Trophoblast cell (in vitro differentiated cells and primary cell): ENCODE measurements around the gene HDDC2.

Source experiments
- DNase-seq, 2 donors: peaks; one replicate each; pipeline ENCODE4 v3.0.0-alpha.2; 2016
- H2AFZ ChIP-seq: 2 replicates; pipeline ENCODE4 v1.6.1; 2013; ENCODE audit warnings: low read length, moderate library complexity, mild to moderate bottlenecking; ENCODE audit not compliant: insufficient read depth, poor library complexity
- H2AK5ac ChIP-seq: 2 replicates; pipeline ENCODE4 v1.6.1; 2013; ENCODE audit warnings: mild to moderate bottlenecking, low read length
- H2BK120ac ChIP-seq: 2 replicates; pipeline ENCODE4 v1.6.1; 2013; ENCODE audit warnings: low read length, mild to moderate bottlenecking, moderate library complexity; ENCODE audit not compliant: insufficient read depth, poor library complexity
- H2BK12ac ChIP-seq: 2 replicates; pipeline ENCODE4 v1.6.1; 2013; ENCODE audit warnings: mild to moderate bottlenecking, low read length, moderate library complexity
- H2BK5ac ChIP-seq: 2 replicates; pipeline ENCODE4 v1.6.1; 2013; ENCODE audit warnings: low read length, low read depth, moderate library complexity, mild to moderate bottlenecking; ENCODE audit not compliant: poor library complexity
- H3K14ac ChIP-seq: 2 replicates; pipeline ENCODE4 v1.6.1; 2013; ENCODE audit warnings: mild to moderate bottlenecking, low read length
- H3K18ac ChIP-seq: 2 replicates; pipeline ENCODE4 v1.6.1; 2013; ENCODE audit warnings: mild to moderate bottlenecking, low read length
- H3K23ac ChIP-seq: 2 replicates; pipeline ENCODE4 v1.6.1; 2013; ENCODE audit warnings: low read length
- H3K27ac ChIP-seq: 2 replicates; pipeline ENCODE4 v1.5.1; 2013; ENCODE audit warnings: low read depth, mild to moderate bottlenecking, inconsistent platforms, low read length, moderate library complexity
- H3K27me3 ChIP-seq: 2 replicates; pipeline ENCODE4 v1.6.1; 2013; ENCODE audit warnings: inconsistent platforms, mild to moderate bottlenecking, low read length, moderate library complexity; ENCODE audit not compliant: insufficient read depth
- H3K36me3 ChIP-seq, 2 experiments: 1 replicate in 1 of 2; 2 replicates in 1 of 2; pipeline ENCODE4 v1.6.1; 2013; ENCODE audit warnings: low read length in 2 of 2, mild to moderate bottlenecking in 2 of 2, moderate library complexity in 1 of 2; ENCODE audit not compliant: insufficient read depth in 2 of 2, control insufficient read depth in 1 of 2
- H3K4ac ChIP-seq: 2 replicates; pipeline ENCODE4 v1.6.1; 2013; ENCODE audit warnings: low read depth, mild to moderate bottlenecking, low read length, moderate library complexity
- H3K4me1 ChIP-seq, 2 experiments: 1 replicate in 1 of 2; 2 replicates in 1 of 2; pipeline ENCODE4 v1.6.1; 2013; ENCODE audit warnings: low read length in 2 of 2, mild to moderate bottlenecking in 2 of 2, moderate library complexity in 1 of 2; ENCODE audit not compliant: insufficient read depth in 2 of 2, control insufficient read depth in 1 of 2
- H3K4me2 ChIP-seq: 2 replicates; pipeline ENCODE4 v1.6.1; 2013; ENCODE audit warnings: inconsistent platforms, mild to moderate bottlenecking, low read length, moderate library complexity
- H3K4me3 ChIP-seq: 2 replicates; pipeline ENCODE4 v1.5.1; 2013; ENCODE audit warnings: mild to moderate bottlenecking, low read depth, low read length, inconsistent platforms
- H3K79me1 ChIP-seq: one replicate; pipeline ENCODE4 v1.6.1; 2013; ENCODE audit warnings: low read length
- H3K79me2 ChIP-seq: 2 replicates; pipeline ENCODE4 v1.6.1; 2013; ENCODE audit warnings: low read length, mild to moderate bottlenecking; ENCODE audit not compliant: control insufficient read depth, insufficient read depth, poor library complexity
- H3K9ac ChIP-seq: 2 replicates; pipeline ENCODE4 v1.6.1; 2013; ENCODE audit warnings: mild to moderate bottlenecking, low read length
- H3K9me3 ChIP-seq: 2 replicates; pipeline ENCODE4 v1.6.1; 2013; ENCODE audit warnings: low read depth, mild to moderate bottlenecking, control low read depth, inconsistent platforms, low read length; ENCODE audit not compliant: insufficient read depth
- H4K12ac ChIP-seq: 2 replicates; pipeline ENCODE4 v1.6.1; 2013; ENCODE audit warnings: low read depth, mild to moderate bottlenecking, low read length, moderate library complexity
- H4K8ac ChIP-seq: 2 replicates; pipeline ENCODE4 v1.6.1; 2013; ENCODE audit warnings: low read depth, mild to moderate bottlenecking, low read length, moderate library complexity
- H4K91ac ChIP-seq: one replicate; pipeline ENCODE4 v1.6.1; 2013; ENCODE audit warnings: low read depth, mild to moderate bottlenecking, low read length, moderate library complexity
- WGBS: extraction: QIAGEN DNeasy Blood & Tissue Kit; methylation state at CpG from one replicate; pipeline ENCODE4 v1.1.7; 2013; ENCODE audit warnings: missing lambda C conversion rate; ENCODE audit not compliant: insufficient read length, insufficient coverage; ENCODE audit errors: extremely low coverage; 5-methylcytosine and 5-hydroxymethylcytosine counted together

The HDDC2 gene

GRCh38 chr6:125228981-125229479 is 72.7 kb downstream of the HDDC2 start:
- Histone ChIP-seq H3K9me3 (no peaks in the 10 kb centered on the region), H3K9ac (no peak overlapping the region), H3K23ac (no peak overlapping the region), H2AK5ac (no peak overlapping the region), H3K4me3 (no peak overlapping the region), H3K18ac (no peak overlapping the region), H4K8ac (no peak overlapping the region), H3K14ac (no peak overlapping the region), H2BK120ac (no peak overlapping the region), H3K79me2 (no peaks in the 10 kb centered on the region), H4K91ac (no peak overlapping the region), H3K27me3 (no peaks in the 10 kb centered on the region), H2BK5ac (no peak overlapping the region), H3K4me2 (no peak overlapping the region), H2AFZ (no peak overlapping the region), H3K27ac (no peak overlapping the region), H3K4me1 (peaks cover 0 to 2% of the 10 kb centered on the region in 2 experiments), H3K36me3 (no peaks in the 10 kb centered on the region), H2BK12ac (no peak overlapping the region), H3K4ac (no peak overlapping the region), H3K79me1 (peaks cover 3% of the 10 kb centered on the region), H4K12ac (no peak overlapping the region)
- WGBS, result no CpG with 5 or more reads among the region's 6 CpGs
- DNase-seq, result no peak

GRCh38 chr6:125227244-125227643 is 74.5 kb downstream of the HDDC2 start:
- no peak overlapping the region for H3K14ac ChIP-seq
- H3K27ac ChIP-seq, result no peak overlapping the region
- no CpG with 5 or more reads among the region's 6 CpGs for WGBS
- DNase-seq, result no peak
- H2BK12ac ChIP-seq, result no peak overlapping the region
- no peak overlapping the region for H2AFZ ChIP-seq
- no peaks in the 10 kb centered on the region for H3K79me2 ChIP-seq
- no peak overlapping the region for H3K9ac ChIP-seq
- H3K23ac ChIP-seq, result no peak overlapping the region
- no peak overlapping the region for H4K8ac ChIP-seq
- no peak overlapping the region for H4K91ac ChIP-seq
- H3K4me2 ChIP-seq, result no peak overlapping the region
- no peak overlapping the region for H2AK5ac ChIP-seq
- no peak overlapping the region for H4K12ac ChIP-seq
- H3K18ac ChIP-seq, result no peak overlapping the region
- peaks cover 3% of the 10 kb centered on the region for H3K79me1 ChIP-seq
- H3K36me3 ChIP-seq, result no peaks in the 10 kb centered on the region
- H3K4me3 ChIP-seq, result no peak overlapping the region
- no peaks in the 10 kb centered on the region for H3K9me3 ChIP-seq
- H3K4me1 ChIP-seq, result peaks cover 0 to 2% of the 10 kb centered on the region in 2 experiments
- no peak overlapping the region for H3K4ac ChIP-seq
- H2BK5ac ChIP-seq, result no peak overlapping the region
- H3K27me3 ChIP-seq, result no peaks in the 10 kb centered on the region
- no peak overlapping the region for H2BK120ac ChIP-seq
